HepG2 (cell line): ENCODE measurements around the gene USP2. TPM values are rescaled to one million over a fixed set of nuclear protein-coding genes. Genes with fewer than 3 reads are reported as not detected.

ENCODE experiments used
- ELF3 ChIP-seq: IDR thresholded peaks from 2 replicates; pipeline ENCODE4 v1.6.1; 2016; ENCODE audit warnings: missing genetic modification reagents, missing compliant biosample characterization
- ETV5 ChIP-seq: IDR thresholded peaks from 2 replicates; pipeline ENCODE4 v1.6.1; 2018; ENCODE audit warnings: missing biosample characterization, missing genetic modification reagents, inconsistent platforms, borderline replicate concordance
- FOXK1 ChIP-seq: sonication (generic); formaldehyde crosslinking; IDR thresholded peaks from 2 replicates; pipeline ENCODE4 v1.4.0; 2020; ENCODE audit warnings: low read depth, missing genetic modification reagents, borderline replicate concordance
- HIVEP1 ChIP-seq: sonication (generic); formaldehyde crosslinking; IDR thresholded peaks from 2 replicates; pipeline ENCODE4 v1.4.0; 2020; ENCODE audit warnings: mild to moderate bottlenecking, missing genetic modification reagents
- ISL2 ChIP-seq: sonication (generic); formaldehyde crosslinking; IDR thresholded peaks from 2 replicates; pipeline ENCODE4 v1.5.0; 2020; ENCODE audit warnings: missing genetic modification reagents
- LRRFIP1 ChIP-seq: sonication (generic); formaldehyde crosslinking; conservative IDR thresholded peaks from 2 replicates; pipeline ENCODE4 v1.4.0; 2020; ENCODE audit warnings: missing genetic modification reagents
- MBNL3 ChIP-seq: fragments of 250-450 bp; sonication (Bioruptor Pico); conservative IDR thresholded peaks from 2 replicates; pipeline ENCODE4 v1.8.0; 2022; ENCODE audit warnings: mild to moderate bottlenecking, inconsistent platforms
- NFIB ChIP-seq: sonication (generic); formaldehyde crosslinking; IDR thresholded peaks from 2 replicates; pipeline ENCODE4 v1.9.0; 2021; ENCODE audit warnings: missing genetic modification reagents, mild to moderate bottlenecking, borderline replicate concordance
- NR2C2 ChIP-seq: sonication (generic); formaldehyde crosslinking; IDR thresholded peaks from 2 replicates; pipeline ENCODE4 v1.4.0; 2020; ENCODE audit warnings: missing genetic modification reagents, mild to moderate bottlenecking, moderate library complexity, borderline replicate concordance
- NR2F6 ChIP-seq, 2 experiments: IDR thresholded peaks; 2 replicates each; pipeline ENCODE4 v1.6.1; 2016; ENCODE audit warnings: antibody characterized with exemption in 1 of 2, mild to moderate bottlenecking in 1 of 2
- RAD51 ChIP-seq: fragments of 450-650 bp; IDR thresholded peaks from 2 replicates; pipeline ENCODE4 v1.6.1; 2016; ENCODE audit warnings: borderline replicate concordance
- RFX1 ChIP-seq: fragments of 450-650 bp; IDR thresholded peaks from 2 replicates; pipeline ENCODE4 v1.6.1; 2017
- RNF219 ChIP-seq: sonication (generic); formaldehyde crosslinking; IDR thresholded peaks from 2 replicates; pipeline ENCODE4 v1.5.0; 2020; ENCODE audit warnings: mild to moderate bottlenecking, missing genetic modification reagents
- SIN3A ChIP-seq: IDR thresholded peaks from 2 replicates; pipeline ENCODE4 v1.6.1; 2011; ENCODE audit warnings: low read depth, mild to moderate bottlenecking, control low read depth, low read length, borderline replicate concordance
- ZFP36 ChIP-seq: fragments of 150-350 bp; IDR thresholded peaks from 2 replicates; pipeline ENCODE4 v1.6.1; 2018; ENCODE audit warnings: borderline replicate concordance, low read length, low read depth; ENCODE audit not compliant: partially characterized antibody
- ZMYM4 ChIP-seq: sonication (generic); formaldehyde crosslinking; IDR thresholded peaks from 2 replicates; pipeline ENCODE4 v1.8.1; 2023; ENCODE audit warnings: mild to moderate bottlenecking, missing genetic modification reagents
- ZNF101 ChIP-seq: sonication (generic); formaldehyde crosslinking; IDR thresholded peaks from 2 replicates; pipeline ENCODE4 v1.4.0; 2020; ENCODE audit warnings: mild to moderate bottlenecking, low read depth, missing genetic modification reagents, borderline replicate concordance
- ZNF329 ChIP-seq: sonication (generic); formaldehyde crosslinking; IDR thresholded peaks from 2 replicates; pipeline ENCODE4 v1.9.0; 2021; ENCODE audit warnings: low read depth, mild to moderate bottlenecking, missing genetic modification reagents
- ZNF546 ChIP-seq: sonication (generic); formaldehyde crosslinking; conservative IDR thresholded peaks from 2 replicates; pipeline ENCODE4 v1.8.1; 2023; ENCODE audit warnings: mild to moderate bottlenecking, missing genetic modification reagents
- ZNF598 ChIP-seq: sonication (generic); formaldehyde crosslinking; IDR thresholded peaks from 2 replicates; pipeline ENCODE4 v1.5.1; 2020; ENCODE audit warnings: mild to moderate bottlenecking, missing genetic modification reagents, borderline replicate concordance
- ZNF615 ChIP-seq: sonication (generic); formaldehyde crosslinking; IDR thresholded peaks from 2 replicates; pipeline ENCODE4 v1.5.0; 2020; ENCODE audit warnings: mild to moderate bottlenecking, missing genetic modification reagents, borderline replicate concordance
- ZNF746 ChIP-seq: sonication (generic); formaldehyde crosslinking; IDR thresholded peaks from 2 replicates; pipeline ENCODE4 v1.8.0; 2022; ENCODE audit warnings: mild to moderate bottlenecking, missing genetic modification reagents
- ZNF878 ChIP-seq: sonication (generic); formaldehyde crosslinking; IDR thresholded peaks from 2 replicates; pipeline ENCODE4 v1.8.1; 2023; ENCODE audit warnings: mild to moderate bottlenecking, missing genetic modification reagents, moderate library complexity
- ZSCAN22 ChIP-seq: sonication (generic); formaldehyde crosslinking; IDR thresholded peaks from 2 replicates; pipeline ENCODE4 v1.4.0; 2020; ENCODE audit warnings: mild to moderate bottlenecking, missing genetic modification reagents
- polyA plus RNA-seq, 8 experiments: library from polyadenylated mRNA; depleted of rRNA in 3 of 8; stranded (reverse) in 7 of 8; unstranded in 1 of 8; fragments of >200 nt; fragmentation: Illumina TruSeq in 4 of 8; extraction: Trizol in 4 of 8; gene quantifications; 2 replicates each; pipeline versions ENCODE4 v1.2.1 to v1.2.3, GENCODE V29; 2011 to 2016; ENCODE audit warnings: low read depth in 4 of 8, missing spikeins in 1 of 8, mixed read lengths in 1 of 8; ENCODE audit not compliant: insufficient read depth in 1 of 8
- total RNA-seq, 5 experiments: library from RNA; depleted of rRNA; stranded (reverse); fragments of >200 nt; fragmentation: Illumina TruSeq; extraction: Trizol; gene quantifications; 2 replicates each; pipeline ENCODE4 v1.2.3, GENCODE V29; 2016; ENCODE audit warnings: low read depth in 1 of 5
- TF ChIP-seq, protein P1 (sequence below): sonication (generic); formaldehyde crosslinking; IDR thresholded peaks from 2 replicates; pipeline ENCODE4 v1.5.0; 2020; ENCODE audit warnings: missing genetic modification reagents
- TF ChIP-seq, protein P2 (sequence below): sonication (generic); formaldehyde crosslinking; IDR thresholded peaks from 2 replicates; pipeline ENCODE4 v1.4.0; 2020; ENCODE audit warnings: missing genetic modification reagents

USP2 gene
- total and polyA plus RNA-seq, 2 of the 13 experiments (the other 11 are each of a cell fraction or from before 2014, with no cell fraction given): 2.5 to 6.0 TPM

GRCh38 chr11:119380160-119380826 lies 1.2 kb downstream of the USP2 start (continued):
- TF ChIP-seq ZSCAN22 (CRISPR knock-in tag): no peak
- peak; percentile 86 for TF ChIP-seq ETV5 (CRISPR knock-in tag)
- no peak for TF ChIP-seq NR2F6 (IDR thresholded peaks at IDR 0.05)
- TF ChIP-seq NR2F6 (CRISPR knock-in tag; IDR thresholded peaks at IDR 0.05): 0 out of 2 replicates have a peak, but pooled peaks have one; percentile 16
- no peak for TF ChIP-seq ISL2 (CRISPR knock-in tag)
- 0 out of 2 replicates have a peak, but pooled peaks have one; percentile 10 for TF ChIP-seq ELF3
- no peak for TF ChIP-seq ZNF101
- no peak for TF ChIP-seq ZNF878
- TF ChIP-seq, protein P1, sequence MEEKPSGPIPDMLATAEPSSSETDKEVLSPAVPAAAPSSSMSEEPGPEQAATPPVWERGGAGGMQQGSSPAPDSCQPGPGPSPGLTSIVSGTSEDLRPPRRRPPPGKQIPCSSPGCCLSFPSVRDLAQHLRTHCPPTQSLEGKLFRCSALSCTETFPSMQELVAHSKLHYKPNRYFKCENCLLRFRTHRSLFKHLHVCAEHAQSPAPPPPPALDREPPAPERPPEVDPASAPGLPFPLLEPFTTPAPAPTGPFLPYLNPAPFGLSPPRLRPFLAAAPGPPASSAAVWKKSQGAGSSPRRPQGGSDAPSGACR (CRISPR knock-in tag): no peak
- no peak for TF ChIP-seq FOXK1 (CRISPR knock-in tag)
- TF ChIP-seq ZFP36: no peak
- 0 out of 2 replicates have a peak, but pooled peaks have one; percentile 9 for TF ChIP-seq ZNF746
- no peak for TF ChIP-seq ZNF546 (CRISPR knock-in tag)
- no peak for TF ChIP-seq NR2C2 (CRISPR knock-in tag)
- TF ChIP-seq ZNF615 (CRISPR knock-in tag): no peak
- TF ChIP-seq ZNF329: no peak
- no peak for TF ChIP-seq RFX1
- no peak for TF ChIP-seq MBNL3
- 0 out of 2 replicates have a peak, but pooled peaks have one; percentile 13 for TF ChIP-seq ZNF598
- no peak for TF ChIP-seq HIVEP1 (CRISPR knock-in tag)
- TF ChIP-seq, protein P2, sequence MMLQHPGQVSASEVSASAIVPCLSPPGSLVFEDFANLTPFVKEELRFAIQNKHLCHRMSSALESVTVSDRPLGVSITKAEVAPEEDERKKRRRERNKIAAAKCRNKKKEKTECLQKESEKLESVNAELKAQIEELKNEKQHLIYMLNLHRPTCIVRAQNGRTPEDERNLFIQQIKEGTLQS: no peak
- TF ChIP-seq SIN3A: no peak
- TF ChIP-seq NFIB (CRISPR knock-in tag): no peak
- TF ChIP-seq RNF219 (CRISPR knock-in tag): no peak
- TF ChIP-seq ZMYM4: peak; percentile 33; the same call in 1 of the 2 replicates
- TF ChIP-seq RAD51: no peak
- TF ChIP-seq LRRFIP1 (CRISPR knock-in tag): no peak
